PC-3 (cell line): ENCODE results near the gene ROBO2. TPM values are rescaled to one million over a fixed set of nuclear protein-coding genes. Genes with fewer than 3 reads are reported as not detected.

Source experiments
- ATAC-seq: fragments of 200-7000 bp; cut with Tn5 transposase; 2 replicates; pipeline ENCODE4 v1.9.1; 2020; ENCODE audit warnings: mild to moderate bottlenecking, moderate library complexity
- BruUV-seq: library from RNA; stranded (reverse); fragments of 400-500 nt; replicated peaks from 2 replicates; lab custom pipeline; 2021; lab: Mats Ljungman, UMichigan
- CTCF ChIA-PET: fragments of 300-600 bp; sonication (Branson Sonifier 250); formaldehyde crosslinking; loops from one replicate; lab custom pipeline; 2022; ENCODE audit warnings: antibody characterized with exemption; lab: Charles Lee
- POLR2A ChIA-PET: fragments of 300-600 bp; sonication (Branson Sonifier 250); formaldehyde crosslinking; loops from one replicate; lab custom pipeline; 2022; ENCODE audit warnings: antibody characterized with exemption; ENCODE audit not compliant: unreplicated experiment; lab: Charles Lee
- DNase-seq: peaks from one replicate; pipeline ENCODE4 v3.0.0-alpha.2; 2015
- H2AFZ ChIP-seq: fragments of 300-600 bp; sonication (generic); 2 replicates; pipeline ENCODE4 v1.6.0; 2016; ENCODE audit warnings: antibody characterized with exemption, low read length
- H3F3A ChIP-seq: fragments of 300-600 bp; sonication (generic); one replicate; pipeline ENCODE4 v1.6.0; 2017; ENCODE audit warnings: antibody characterized with exemption, low read length, control low read depth, mild to moderate bottlenecking; ENCODE audit not compliant: unreplicated experiment
- H3K27ac ChIP-seq: fragments of 300-600 bp; sonication (generic); 2 replicates; pipeline ENCODE4 v1.5.1; 2016; ENCODE audit warnings: mild to moderate bottlenecking, low read length
- H3K27me3 ChIP-seq: fragments of 300-600 bp; sonication (generic); 2 replicates; pipeline ENCODE4 v1.6.1; 2016; ENCODE audit warnings: low read length, mixed read lengths
- H3K36me3 ChIP-seq: fragments of 300-600 bp; sonication (generic); 2 replicates; pipeline ENCODE4 v1.6.1; 2016; ENCODE audit warnings: low read depth, mixed run types, low read length, mixed read lengths
- H3K4me1 ChIP-seq: fragments of 300-600 bp; sonication (generic); 2 replicates; pipeline ENCODE4 v1.5.1; 2016; ENCODE audit warnings: low read length; ENCODE audit not compliant: insufficient read depth
- H3K4me2 ChIP-seq: fragments of 300-600 bp; sonication (generic); 2 replicates; pipeline ENCODE4 v1.6.0; 2016; ENCODE audit warnings: low read length
- H3K4me3 ChIP-seq: fragments of 300-600 bp; sonication (generic); 2 replicates; pipeline ENCODE4 v1.5.1; 2016; ENCODE audit warnings: mild to moderate bottlenecking, low read length, mixed read lengths
- H3K79me2 ChIP-seq: fragments of 300-600 bp; sonication (generic); 2 replicates; pipeline ENCODE4 v1.6.1; 2017; ENCODE audit warnings: low read length, mixed read lengths
- H3K9ac ChIP-seq: fragments of 300-600 bp; sonication (generic); 2 replicates; pipeline ENCODE4 v1.6.0; 2016; ENCODE audit warnings: mild to moderate bottlenecking, low read length
- H3K9me2 ChIP-seq: fragments of 300-600 bp; sonication (generic); replicated peaks from 2 replicates; pipeline ENCODE4 v1.6.1; 2016; ENCODE audit warnings: mixed run types, low read length, mixed read lengths
- H3K9me3 ChIP-seq: fragments of 300-600 bp; sonication (generic); 2 replicates; pipeline ENCODE4 v1.6.1; 2016; ENCODE audit warnings: low read length, mixed read lengths
- H4K20me1 ChIP-seq: fragments of 300-600 bp; sonication (generic); 2 replicates; pipeline ENCODE4 v1.6.1; 2016; ENCODE audit warnings: low read length, mixed read lengths
- CTCF ChIP-seq: fragments of 300-600 bp; sonication (generic); conservative IDR thresholded peaks from 2 replicates; pipeline ENCODE4 v1.5.1; 2017; ENCODE audit warnings: antibody characterized with exemption, low read depth, mild to moderate bottlenecking, low read length
- EZH2 ChIP-seq: fragments of 300-600 bp; sonication (generic); IDR thresholded peaks from one replicate; pipeline ENCODE4 v1.6.1; 2017; ENCODE audit warnings: antibody characterized with exemption, mild to moderate bottlenecking, low read length; ENCODE audit not compliant: unreplicated experiment
- EZH2phosphoT487 ChIP-seq: fragments of 300-600 bp; sonication (generic); IDR thresholded peaks from 2 replicates; pipeline ENCODE4 v1.6.1; 2018; ENCODE audit warnings: mild to moderate bottlenecking, antibody characterized with exemption, low read length, borderline replicate concordance
- intact Hi-C: fragments of 100-400 bp; cut with micrococcal nuclease; formaldehyde crosslinking; loops from 2 replicates; pipeline ENCODE4 v1.9.0; 2023
- total RNA-seq: library from RNA; depleted of rRNA; stranded (reverse); fragments of >200 nt; gene quantifications from 2 replicates; pipeline ENCODE4 v1.2.3, GENCODE V29; 2014

ROBO2 gene
- total RNA-seq, 1 experiment from 2014 or later, result not detected

GRCh38 chr3:77147836-77148578 is 108.1 kb downstream of the ROBO2 start:
- no TSS peak for BruUV-seq
- Histone ChIP-seq H3K27ac (no peak overlapping the region), H3K9me3 (no peaks in the 10 kb centered on the region), H3K27me3 (peaks cover 60% of the 10 kb centered on the region), H3K4me1 (no peaks in the 10 kb centered on the region), H2AFZ (no peak overlapping the region), H3K79me2 (no peaks in the 10 kb centered on the region), H3K9me2 (no peaks in the 10 kb centered on the region), H3K9ac (no peak overlapping the region), H3K4me3 (no peak overlapping the region), H3F3A (no peaks in the 10 kb centered on the region), H3K4me2 (no peak overlapping the region), H3K36me3 (no peaks in the 10 kb centered on the region), H4K20me1 (no peaks in the 10 kb centered on the region)
- DNase-seq (no peak), ATAC-seq (peak; percentile 31; the same call in 1 of the 2 replicates)
- TF ChIP-seq EZH2phosphoT487 (no peak), CTCF (no peak), EZH2 (no peak)
- ChIA-PET CTCF (no interaction called here), POLR2A (no interaction called here)
- intact Hi-C loops, result no loop called here

GRCh38 chr3:77149382-77149781 is 109.5 kb downstream of the ROBO2 start:
- no peaks in the 10 kb centered on the region for H3K9me3 ChIP-seq
- ChIA-PET CTCF (no interaction called here), POLR2A (no interaction called here)
- peaks cover 74% of the 10 kb centered on the region for H3K27me3 ChIP-seq
- no peak overlapping the region for H3K4me2 ChIP-seq
- H3K27ac ChIP-seq, result no peak overlapping the region
- TF ChIP-seq EZH2phosphoT487 (no peak), CTCF (no peak), EZH2 (no peak)
- no peaks in the 10 kb centered on the region for H3F3A ChIP-seq
- H4K20me1 ChIP-seq, result no peaks in the 10 kb centered on the region
- no TSS peak for BruUV-seq
- H3K9me2 ChIP-seq, result no peaks in the 10 kb centered on the region
- H3K4me1 ChIP-seq, result no peaks in the 10 kb centered on the region
- DNase-seq (no peak), ATAC-seq (no peak)
- intact Hi-C loops, result no loop called here
- no peaks in the 10 kb centered on the region for H3K79me2 ChIP-seq
- H2AFZ ChIP-seq, result no peak overlapping the region
- H3K4me3 ChIP-seq, result no peak overlapping the region
- H3K36me3 ChIP-seq, result no peaks in the 10 kb centered on the region
- no peak overlapping the region for H3K9ac ChIP-seq

- no peak overlapping the region for H3K4me2 ChIP-seq
- DNase-seq (no peak), ATAC-seq (no peak)
- no peaks in the 10 kb centered on the region for H3K36me3 ChIP-seq
- H2AFZ ChIP-seq, result no peak overlapping the region
- no peaks in the 10 kb centered on the region for H3K4me1 ChIP-seq
- no peaks in the 10 kb centered on the region for H3K9me3 ChIP-seq
- ChIA-PET POLR2A (no interaction called here), CTCF (no interaction called here)
- TF ChIP-seq EZH2, result no peak
- TF ChIP-seq CTCF, result no peak
- no peak for TF ChIP-seq EZH2phosphoT487
- H3K4me3 ChIP-seq, result no peak overlapping the region
- H4K20me1 ChIP-seq, result no peaks in the 10 kb centered on the region
- H3K27me3 ChIP-seq, result peaks cover 78% of the 10 kb centered on the region
- H3K79me2 ChIP-seq, result no peaks in the 10 kb centered on the region
- BruUV-seq, result no TSS peak
- no peak overlapping the region for H3K27ac ChIP-seq
- H3F3A ChIP-seq, result no peaks in the 10 kb centered on the region
- intact Hi-C loops, result no loop called here
- no peaks in the 10 kb centered on the region for H3K9me2 ChIP-seq
- H3K9ac ChIP-seq, result no peak overlapping the region
Measured at GRCh38 chr3:77150028-77150427, 110.1 kb downstream of the ROBO2 start.
